Central memory CD8-positive, alpha-beta T cell (primary cell): Measurements from ENCODE around the gene DAPK3.
A peak's percentile ranks its signal among the peaks of the same experiment; 100 is the strongest.

Source experiments
- ATAC-seq: fragments of 150-1000 bp; cut with Tn5 transposase; replicated peaks from 2 replicates; pipeline ENCODE4 v1.10.0; 2022; ENCODE audit warnings: mild to moderate bottlenecking, moderate FRiP score, moderate number of reproducible peaks; ENCODE audit not compliant: poor library complexity, severe bottlenecking; ENCODE audit errors: extremely low read depth
- DNase-seq, 2 donors: peaks; one replicate each; pipeline ENCODE4 v3.0.0; 2021; ENCODE audit warnings: low spot score in 2 of 2
- H3K27ac Mint-ChIP-seq: one replicate; pipeline ENCODE4 v1.8.0; 2022; ENCODE audit warnings: low read depth, mild to moderate bottlenecking, moderate library complexity, mixed read lengths
- H3K27me3 Mint-ChIP-seq: one replicate; pipeline ENCODE4 v1.8.0; 2022; ENCODE audit warnings: mixed read lengths
- H3K36me3 Mint-ChIP-seq: one replicate; pipeline ENCODE4 v1.8.0; 2022; ENCODE audit warnings: mild to moderate bottlenecking, moderate library complexity, mixed read lengths; ENCODE audit not compliant: insufficient read depth
- H3K4me1 Mint-ChIP-seq: one replicate; pipeline ENCODE4 v1.8.0; 2022; ENCODE audit warnings: mixed read lengths
- H3K4me3 Mint-ChIP-seq: one replicate; pipeline ENCODE4 v1.8.0; 2022; ENCODE audit warnings: mild to moderate bottlenecking, moderate library complexity, mixed read lengths
- H3K9me3 Mint-ChIP-seq: one replicate; pipeline ENCODE4 v1.8.0; 2022; ENCODE audit warnings: mixed read lengths

The DAPK3 gene

DNA sequence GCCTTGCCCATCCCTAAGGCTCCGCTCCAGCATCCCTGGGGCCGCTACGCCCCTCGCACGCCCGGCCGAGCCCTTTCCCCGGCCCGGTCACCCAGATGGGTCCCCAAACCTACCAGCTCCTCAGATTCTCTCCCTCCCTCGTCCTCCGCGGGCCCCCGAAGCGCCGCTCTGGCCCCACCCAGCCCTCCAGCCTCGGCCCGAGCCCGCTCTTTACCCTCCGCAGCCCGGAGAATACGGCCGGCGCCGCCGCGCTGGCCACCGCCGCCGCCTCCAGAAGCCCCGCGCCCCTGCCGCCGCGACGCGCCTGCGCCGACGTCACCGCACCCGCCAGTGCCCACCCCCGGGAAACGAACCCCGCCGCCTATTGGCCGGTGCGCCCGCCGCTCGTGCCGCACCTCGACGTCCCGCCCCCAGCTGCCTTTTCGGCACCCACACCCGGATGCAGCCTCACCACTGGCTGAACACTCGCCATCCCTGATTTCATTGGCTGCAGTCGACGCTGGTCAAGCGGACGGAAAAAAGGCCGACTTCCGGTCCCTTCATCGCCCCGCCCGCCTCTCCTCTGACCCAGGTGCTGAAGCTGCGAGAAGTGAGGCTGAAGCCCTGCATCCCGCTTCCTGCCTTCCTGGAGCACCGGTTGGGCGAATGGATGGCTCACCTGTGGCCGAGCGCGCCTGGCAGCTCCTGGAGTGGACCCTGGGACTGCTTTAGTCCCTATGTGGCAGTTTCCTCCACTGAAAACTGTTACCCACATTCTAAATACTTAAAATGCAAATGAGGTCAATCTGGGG is at the start of gene DAPK3:
TSS of gene DAPK3 (minus strand) at position 292 of the 791 bp plus-strand sequence. CDS start 1,364 bp downstream, outside the sequence.
- no peaks in the 10 kb centered on the region for H3K9me3 Mint-ChIP-seq
- peak within 1 kb of the TSS; percentile 85 for H3K27ac Mint-ChIP-seq
- H3K36me3 Mint-ChIP-seq = peaks cover 37% of the 10 kb centered on the region
- no peaks in the 10 kb centered on the region for H3K27me3 Mint-ChIP-seq
- peak; percentile 76 to 80 for DNase-seq
- H3K4me3 Mint-ChIP-seq = peak within 1 kb of the TSS; percentile 89
- ATAC-seq = peak; percentile 92
- H3K4me1 Mint-ChIP-seq = peaks cover 23% of the 10 kb centered on the region

DNA sequence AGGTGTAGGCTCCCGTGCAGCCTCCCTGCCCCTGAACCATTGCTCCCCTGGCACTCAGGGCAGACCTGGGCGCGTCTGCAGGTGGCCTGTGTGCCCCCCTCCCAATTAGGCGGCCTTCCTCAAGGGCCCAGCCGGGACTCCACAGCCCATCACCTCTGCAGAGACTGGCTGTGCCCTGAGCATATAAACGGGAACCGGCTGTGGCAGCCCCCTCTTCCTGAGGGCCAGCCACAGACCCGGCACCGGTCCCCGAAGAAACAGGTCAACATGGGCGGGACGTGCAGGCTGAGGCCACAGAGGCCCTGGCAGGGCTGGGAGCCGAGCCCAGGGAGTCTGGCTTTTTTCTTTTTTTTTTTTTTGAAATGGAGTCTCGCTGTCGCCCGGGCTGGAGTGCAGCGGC is 48.7 kb upstream of the DAPK3 start:
- Mint-ChIP-seq H3K27ac (no peak overlapping the region), H3K4me3 (no peak overlapping the region), H3K27me3 (no peaks in the 10 kb centered on the region), H3K4me1 (peaks cover 28% of the 10 kb centered on the region), H3K36me3 (peaks cover 23% of the 10 kb centered on the region), H3K9me3 (no peaks in the 10 kb centered on the region)
- ATAC-seq = no peak
- no peak for DNase-seq

DNA sequence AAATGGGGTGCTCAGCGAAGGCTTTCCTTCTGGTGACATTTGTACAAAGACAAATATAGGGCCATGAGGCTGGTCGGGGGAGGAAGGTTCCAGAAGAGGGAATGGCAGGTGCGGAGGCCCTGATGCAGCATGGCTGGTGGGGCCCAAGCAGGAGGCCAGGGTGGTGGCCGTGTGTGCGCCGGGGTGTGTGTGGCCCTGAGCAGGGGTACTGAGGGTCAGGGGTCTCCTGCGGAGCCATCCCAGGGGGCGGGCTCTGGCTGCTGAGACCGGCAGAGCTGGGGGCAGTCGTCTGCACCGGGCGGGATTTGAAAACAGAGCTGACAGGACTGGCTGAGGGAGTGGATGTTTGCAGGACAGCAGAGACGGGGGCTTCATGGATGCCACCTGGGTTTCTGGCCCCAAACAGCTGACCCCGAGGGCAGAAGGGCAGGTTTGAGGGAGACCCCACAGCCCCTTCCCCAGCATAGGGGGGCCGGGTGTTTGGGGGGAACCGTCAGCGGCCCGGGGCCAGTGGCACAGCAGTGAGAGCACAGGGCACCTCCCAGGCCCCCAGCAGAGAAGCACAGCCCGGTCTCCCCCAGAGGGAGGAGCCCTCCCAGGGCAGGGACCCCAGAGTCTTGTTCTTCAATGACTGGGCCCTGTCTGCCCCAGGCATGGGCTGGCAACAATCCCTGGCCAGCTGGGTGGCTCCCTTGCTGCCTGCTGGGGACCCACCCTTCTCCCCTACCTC is 48.0 kb upstream of the DAPK3 start:
- Mint-ChIP-seq H3K27ac (peak overlapping the region; percentile 41), H3K4me1 (peaks cover 28% of the 10 kb centered on the region), H3K27me3 (no peaks in the 10 kb centered on the region), H3K9me3 (no peaks in the 10 kb centered on the region), H3K36me3 (peaks cover 21% of the 10 kb centered on the region), H3K4me3 (no peak overlapping the region)
- DNase-seq (no peak), ATAC-seq (no peak)

DNA sequence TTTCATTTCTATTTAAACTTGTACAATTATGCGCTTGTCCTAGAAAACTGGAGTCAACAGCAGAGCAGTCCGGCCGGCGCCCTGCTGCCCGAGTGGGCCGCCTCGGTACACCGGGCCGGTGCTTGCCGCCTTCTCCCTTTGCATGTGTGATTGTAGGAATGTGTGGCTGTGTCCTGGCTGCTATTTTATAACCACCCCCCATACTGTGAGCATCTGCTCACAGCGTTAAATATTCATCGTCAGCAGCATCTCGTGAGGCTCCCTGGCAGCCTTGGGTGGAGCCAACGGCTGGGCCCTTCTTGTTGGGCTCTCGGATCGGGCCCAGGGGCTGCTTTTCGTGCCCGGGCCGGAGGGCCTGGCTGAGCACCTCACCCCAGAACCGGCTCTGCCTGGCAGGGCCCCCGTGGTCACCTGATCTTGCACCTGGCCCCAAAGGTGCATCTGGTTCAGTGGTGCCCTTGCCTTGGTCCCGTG is 47.3 kb upstream of the DAPK3 start:
- H3K4me1 Mint-ChIP-seq = peaks cover 29% of the 10 kb centered on the region
- no peak overlapping the region for H3K4me3 Mint-ChIP-seq
- no peaks in the 10 kb centered on the region for H3K9me3 Mint-ChIP-seq
- no peak for DNase-seq
- no peaks in the 10 kb centered on the region for H3K27me3 Mint-ChIP-seq
- peak overlapping the region; percentile 41 for H3K27ac Mint-ChIP-seq
- no peak for ATAC-seq
- peaks cover 21% of the 10 kb centered on the region for H3K36me3 Mint-ChIP-seq

DNA sequence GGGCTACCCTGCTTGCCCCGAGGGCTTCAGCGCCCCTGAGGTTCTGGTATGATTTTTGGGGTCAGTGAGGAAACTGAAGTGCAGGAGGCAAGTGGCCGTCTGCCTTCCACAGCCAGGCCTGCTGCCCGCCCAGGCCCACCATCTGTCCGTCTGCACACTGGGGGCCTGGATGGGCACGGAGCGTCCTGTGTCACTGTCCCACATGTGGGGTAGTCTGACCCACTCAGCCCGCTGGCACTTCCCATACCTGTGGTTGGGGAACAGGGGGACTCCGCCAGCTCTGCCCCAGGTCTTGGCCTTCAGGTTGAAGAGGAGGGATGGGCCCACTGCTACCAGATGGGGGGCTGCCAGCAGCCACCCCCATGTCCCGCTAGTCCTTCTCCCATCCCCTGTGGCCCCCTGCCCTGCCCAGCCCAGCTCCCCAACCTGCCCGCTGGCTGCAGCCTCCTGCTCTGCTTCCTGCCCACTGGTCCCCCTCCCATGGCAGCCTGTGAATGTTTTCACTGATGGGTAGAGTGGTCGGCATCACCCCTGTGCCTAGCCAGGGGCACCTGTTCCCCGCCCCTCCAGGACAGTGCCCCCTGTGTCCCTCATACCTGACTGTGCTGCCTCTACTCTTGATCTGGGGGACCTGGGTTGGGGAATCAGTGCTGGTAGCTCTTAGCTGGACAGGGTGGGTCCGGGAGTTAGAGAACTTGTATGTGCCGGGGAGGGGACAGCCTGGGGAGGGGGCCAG is 46.2 kb upstream of the DAPK3 start:
- Mint-ChIP-seq H3K27me3 (no peaks in the 10 kb centered on the region), H3K9me3 (no peaks in the 10 kb centered on the region), H3K4me1 (peaks cover 33% of the 10 kb centered on the region), H3K27ac (no peak overlapping the region), H3K36me3 (peaks cover 24% of the 10 kb centered on the region), H3K4me3 (no peak overlapping the region)
- no peak for DNase-seq
- no peak for ATAC-seq

DNA sequence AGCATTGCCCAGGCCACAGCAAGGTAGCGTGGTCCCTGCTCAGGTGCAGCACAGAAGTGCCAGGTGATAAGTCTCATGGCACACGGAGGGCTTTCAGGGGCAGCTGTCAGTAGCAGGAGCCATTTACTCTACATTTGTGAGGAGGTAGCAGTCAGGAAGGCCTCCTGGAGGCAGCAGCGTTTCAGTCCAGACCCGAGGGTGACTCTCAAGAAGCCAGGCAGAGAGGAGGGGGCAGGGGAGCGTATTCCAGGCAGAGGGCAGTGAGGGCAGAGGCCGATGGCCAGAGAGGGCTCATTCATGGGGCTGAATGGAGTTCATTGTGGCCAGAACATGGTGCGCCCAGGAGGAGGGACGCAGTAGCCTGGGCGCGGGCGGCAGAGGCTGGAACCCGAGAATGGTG is 45.6 kb upstream of the DAPK3 start:
- no peak for ATAC-seq
- H3K36me3 Mint-ChIP-seq = peaks cover 22% of the 10 kb centered on the region
- no peak overlapping the region for H3K4me3 Mint-ChIP-seq
- H3K27ac Mint-ChIP-seq = no peak overlapping the region
- H3K27me3 Mint-ChIP-seq = no peaks in the 10 kb centered on the region
- H3K9me3 Mint-ChIP-seq = no peaks in the 10 kb centered on the region
- H3K4me1 Mint-ChIP-seq = peaks cover 33% of the 10 kb centered on the region
- DNase-seq = no peak

DNA sequence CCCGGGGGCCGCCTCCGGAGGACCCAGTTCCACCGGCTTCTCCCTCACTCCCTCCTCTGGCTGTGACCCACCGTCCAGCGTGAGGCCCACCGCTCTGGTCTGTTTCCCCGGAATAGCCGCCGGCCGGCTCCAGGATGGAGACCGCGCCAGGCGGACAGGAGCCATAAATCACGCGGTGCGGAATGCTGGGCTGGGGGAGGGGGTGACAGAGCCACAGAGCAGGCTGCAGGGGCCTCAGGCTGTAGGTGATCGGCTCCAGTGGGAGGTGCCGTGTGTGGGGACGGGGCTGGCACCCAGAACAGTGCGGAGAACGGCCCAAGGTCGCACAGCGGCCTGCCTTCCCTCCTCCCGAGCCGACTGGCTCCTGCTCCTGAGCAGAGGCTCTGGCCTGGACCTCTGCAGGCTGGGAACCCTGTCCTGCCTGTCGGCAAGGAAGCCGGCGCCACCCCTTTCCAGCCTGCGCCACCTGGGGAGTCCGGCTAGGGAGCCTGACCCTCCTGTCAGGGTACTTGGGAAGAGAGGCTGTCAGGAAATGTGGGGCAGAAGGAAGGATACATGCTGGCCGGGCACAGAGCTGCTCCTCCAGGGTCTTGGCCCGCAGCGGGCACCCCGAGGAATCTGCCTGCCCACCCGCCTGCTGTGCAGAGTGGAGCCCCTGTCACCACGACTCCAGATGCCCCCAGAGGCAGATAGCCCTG is 45.0 kb upstream of the DAPK3 start:
- DNase-seq (no peak), ATAC-seq (no peak)
- peaks cover 38% of the 10 kb centered on the region for H3K4me1 Mint-ChIP-seq
- H3K9me3 Mint-ChIP-seq = no peaks in the 10 kb centered on the region
- no peaks in the 10 kb centered on the region for H3K27me3 Mint-ChIP-seq
- H3K27ac Mint-ChIP-seq = no peak overlapping the region
- H3K36me3 Mint-ChIP-seq = peaks cover 24% of the 10 kb centered on the region
- H3K4me3 Mint-ChIP-seq = peak overlapping the region; percentile 29

DNA sequence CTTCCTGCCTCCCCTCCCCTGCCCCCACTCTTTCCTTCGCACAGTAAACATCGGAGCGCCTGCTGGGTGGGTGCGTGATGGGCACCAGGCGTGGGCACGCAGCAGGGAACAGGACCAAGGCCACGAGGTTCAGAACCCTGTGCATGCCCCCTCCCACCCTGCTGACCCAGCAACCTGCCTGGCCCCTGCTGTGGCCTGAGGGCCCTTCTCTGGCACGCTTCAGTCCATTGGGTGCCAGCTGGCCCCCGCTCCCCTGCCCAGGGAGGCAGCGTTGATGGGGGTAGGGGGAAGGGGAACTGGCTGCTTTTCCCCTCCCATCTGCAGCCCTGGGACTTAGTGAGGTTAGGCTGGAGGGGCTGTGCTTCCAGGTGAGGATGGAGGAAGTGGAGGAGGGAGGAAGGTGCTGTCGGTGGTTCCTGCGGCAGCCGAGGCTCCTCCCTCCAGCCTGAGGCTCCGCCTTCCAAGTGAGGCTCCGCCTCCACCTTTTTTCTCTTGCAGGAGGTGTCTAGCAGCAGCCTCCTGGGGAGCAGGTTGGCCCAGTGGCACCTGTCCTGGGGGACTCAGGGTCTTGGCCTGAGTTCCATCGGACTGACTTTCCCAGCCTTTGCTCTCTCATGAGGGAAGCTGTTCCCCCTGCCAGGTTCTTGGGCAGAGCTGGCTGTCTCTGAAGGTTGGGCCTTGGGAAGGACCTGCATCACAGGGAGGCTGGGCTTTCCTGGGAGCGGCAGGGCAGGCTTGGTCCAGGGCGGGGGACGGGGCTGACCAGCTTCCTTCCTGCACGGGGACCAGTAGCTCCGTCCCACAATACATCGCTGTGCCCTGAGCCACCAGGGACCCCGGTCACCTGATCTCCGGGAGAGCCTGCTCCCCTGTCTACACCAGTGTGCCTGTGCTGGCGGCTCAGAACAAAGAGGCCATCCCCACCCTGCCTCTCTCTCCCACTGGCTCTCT is 43.9 kb upstream of the DAPK3 start:
- Mint-ChIP-seq H3K27ac (no peak overlapping the region), H3K4me1 (peaks cover 36% of the 10 kb centered on the region), H3K9me3 (no peaks in the 10 kb centered on the region), H3K27me3 (no peaks in the 10 kb centered on the region), H3K4me3 (no peak overlapping the region), H3K36me3 (peaks cover 18% of the 10 kb centered on the region)
- peak in 1 of 2 donors; percentile 18 for DNase-seq
- ATAC-seq = no peak

DNA sequence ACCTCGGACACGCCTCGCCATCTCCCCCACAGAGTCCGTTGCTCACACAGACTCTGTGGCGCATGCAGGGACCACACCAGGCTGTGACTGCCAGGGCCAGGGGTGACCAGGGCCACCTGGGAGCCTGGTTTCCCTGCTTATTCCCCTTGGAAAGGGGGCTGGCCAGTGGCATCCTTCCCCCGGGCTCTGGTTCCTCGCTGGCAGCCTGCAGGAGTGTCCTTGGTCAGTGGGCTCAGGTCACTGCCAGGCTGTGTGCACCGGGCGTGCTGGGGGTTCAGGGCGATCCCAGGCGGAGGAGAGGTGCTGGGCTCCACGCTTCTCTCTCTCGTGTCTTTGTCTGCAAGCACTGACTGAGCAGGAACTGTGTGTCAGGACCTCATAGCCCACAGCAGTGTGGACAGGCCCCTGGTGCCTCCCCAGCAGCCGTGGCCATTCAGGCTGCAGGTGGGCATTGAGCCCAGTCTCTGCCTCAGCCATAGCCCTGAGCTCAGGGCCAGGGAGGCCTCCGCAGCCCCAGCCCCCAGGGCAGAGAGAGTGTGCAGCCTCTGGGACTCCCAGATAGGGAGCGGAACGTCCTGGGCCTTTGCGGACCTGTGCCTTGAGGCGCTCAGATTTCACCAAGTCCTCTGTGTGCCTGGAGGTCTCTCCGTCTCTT is 43.1 kb upstream of the DAPK3 start:
- no peak for DNase-seq
- Mint-ChIP-seq H3K27me3 (no peaks in the 10 kb centered on the region), H3K9me3 (no peaks in the 10 kb centered on the region), H3K4me1 (peaks cover 44% of the 10 kb centered on the region), H3K36me3 (peaks cover 24% of the 10 kb centered on the region), H3K4me3 (no peak overlapping the region), H3K27ac (no peak overlapping the region)
- no peak for ATAC-seq

DNA sequence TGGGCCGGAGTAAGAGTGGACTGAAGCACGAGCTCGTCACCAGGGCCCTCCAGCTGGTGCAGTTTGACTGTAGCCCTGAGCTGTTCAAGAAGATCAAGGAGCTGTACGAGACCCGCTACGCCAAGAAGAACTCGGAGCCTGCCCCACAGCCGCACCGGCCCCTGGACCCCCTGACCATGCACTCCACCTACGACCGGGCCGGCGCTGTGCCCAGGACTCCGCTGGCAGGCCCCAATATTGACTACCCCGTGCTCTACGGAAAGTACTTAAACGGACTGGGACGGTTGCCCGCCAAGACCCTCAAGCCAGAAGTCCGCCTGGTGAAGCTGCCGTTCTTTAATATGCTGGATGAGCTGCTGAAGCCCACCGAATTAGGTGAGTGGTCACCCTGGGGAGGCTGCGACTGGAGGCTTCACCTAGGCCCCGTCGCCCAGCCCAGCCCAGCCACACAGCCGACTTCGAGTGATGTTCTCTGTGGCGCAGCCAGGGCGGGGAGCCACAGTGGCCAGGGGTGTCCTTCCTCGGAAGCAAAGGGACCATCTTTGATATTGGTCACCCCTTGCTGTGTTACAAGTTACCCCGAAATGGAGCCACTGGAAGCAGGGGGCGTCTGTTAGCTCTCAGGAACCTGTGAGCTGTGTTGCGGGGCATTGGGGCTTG is 42.2 kb upstream of the DAPK3 start:
- Mint-ChIP-seq H3K27me3 (no peaks in the 10 kb centered on the region), H3K9me3 (no peaks in the 10 kb centered on the region), H3K36me3 (peaks cover 21% of the 10 kb centered on the region), H3K4me1 (peaks cover 44% of the 10 kb centered on the region), H3K27ac (no peak overlapping the region), H3K4me3 (no peak overlapping the region)
- no peak for DNase-seq
- no peak for ATAC-seq
